SU-DHL-6 (cell line): ENCODE measurements around the gene CAAP1.

Experiments
- EZH2phosphoT487 ChIP-seq: fragments of 200-600 bp; sonication (generic), shearing (Covaris generic); conservative IDR thresholded peaks from 2 replicates; pipeline ENCODE4 v1.6.1; 2018; ENCODE audit warnings: mild to moderate bottlenecking, antibody characterized with exemption, low read length, moderate library complexity, mixed read lengths
- TF ChIP-seq, protein P1 (sequence below): fragments of 200-600 bp; sonication (generic); IDR thresholded peaks from one replicate; pipeline ENCODE4 v1.5.1; 2017; ENCODE audit warnings: antibody characterized with exemption, mild to moderate bottlenecking, low read length, moderate library complexity; ENCODE audit not compliant: insufficient read depth, poor library complexity, severe bottlenecking

DNA sequence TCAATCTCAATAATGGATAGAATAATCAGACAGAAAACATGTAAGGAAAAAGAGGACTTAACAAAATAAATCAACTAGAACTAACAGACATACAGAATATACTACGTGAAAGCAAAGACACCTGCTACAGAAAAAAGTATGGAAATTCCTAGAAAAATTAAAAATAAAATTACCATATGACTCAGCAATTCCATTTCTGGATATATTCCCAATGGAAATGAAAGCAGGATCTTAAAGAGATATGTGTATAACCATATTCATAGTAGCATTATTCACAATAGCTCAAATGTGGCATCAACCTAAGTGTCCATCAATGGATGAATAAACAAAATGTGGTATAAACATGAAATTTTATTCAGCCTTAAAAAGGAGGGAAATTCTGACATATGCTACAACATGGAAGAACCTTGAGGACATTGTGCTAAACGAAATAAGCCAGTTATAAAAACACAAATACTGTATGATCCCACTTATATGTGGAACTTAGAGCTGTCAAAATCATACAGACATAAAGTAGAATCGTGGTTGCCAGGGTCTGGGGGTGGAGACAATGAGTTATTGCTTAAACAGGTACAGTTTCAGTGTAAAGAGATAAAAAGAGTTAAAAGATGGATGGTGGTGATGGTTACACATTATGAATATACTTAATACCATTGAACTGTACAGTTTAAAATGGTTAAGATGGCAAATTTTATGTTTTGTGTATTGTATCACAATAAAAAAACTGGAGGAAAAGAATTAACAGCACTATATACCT is 47.5 kb upstream of the CAAP1 start:
- TF ChIP-seq, protein P1, sequence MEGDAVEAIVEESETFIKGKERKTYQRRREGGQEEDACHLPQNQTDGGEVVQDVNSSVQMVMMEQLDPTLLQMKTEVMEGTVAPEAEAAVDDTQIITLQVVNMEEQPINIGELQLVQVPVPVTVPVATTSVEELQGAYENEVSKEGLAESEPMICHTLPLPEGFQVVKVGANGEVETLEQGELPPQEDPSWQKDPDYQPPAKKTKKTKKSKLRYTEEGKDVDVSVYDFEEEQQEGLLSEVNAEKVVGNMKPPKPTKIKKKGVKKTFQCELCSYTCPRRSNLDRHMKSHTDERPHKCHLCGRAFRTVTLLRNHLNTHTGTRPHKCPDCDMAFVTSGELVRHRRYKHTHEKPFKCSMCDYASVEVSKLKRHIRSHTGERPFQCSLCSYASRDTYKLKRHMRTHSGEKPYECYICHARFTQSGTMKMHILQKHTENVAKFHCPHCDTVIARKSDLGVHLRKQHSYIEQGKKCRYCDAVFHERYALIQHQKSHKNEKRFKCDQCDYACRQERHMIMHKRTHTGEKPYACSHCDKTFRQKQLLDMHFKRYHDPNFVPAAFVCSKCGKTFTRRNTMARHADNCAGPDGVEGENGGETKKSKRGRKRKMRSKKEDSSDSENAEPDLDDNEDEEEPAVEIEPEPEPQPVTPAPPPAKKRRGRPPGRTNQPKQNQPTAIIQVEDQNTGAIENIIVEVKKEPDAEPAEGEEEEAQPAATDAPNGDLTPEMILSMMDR: no peak
- no peak for TF ChIP-seq EZH2phosphoT487
